Measurements from ENCODE around the gene TBCCD1. TPM values are rescaled to one million over a fixed set of nuclear protein-coding genes. Genes with fewer than 3 reads are reported as not detected.

The TBCCD1 gene
- total RNA-seq, 1 experiment from 2014 or later, result 25.1 TPM

DNA sequence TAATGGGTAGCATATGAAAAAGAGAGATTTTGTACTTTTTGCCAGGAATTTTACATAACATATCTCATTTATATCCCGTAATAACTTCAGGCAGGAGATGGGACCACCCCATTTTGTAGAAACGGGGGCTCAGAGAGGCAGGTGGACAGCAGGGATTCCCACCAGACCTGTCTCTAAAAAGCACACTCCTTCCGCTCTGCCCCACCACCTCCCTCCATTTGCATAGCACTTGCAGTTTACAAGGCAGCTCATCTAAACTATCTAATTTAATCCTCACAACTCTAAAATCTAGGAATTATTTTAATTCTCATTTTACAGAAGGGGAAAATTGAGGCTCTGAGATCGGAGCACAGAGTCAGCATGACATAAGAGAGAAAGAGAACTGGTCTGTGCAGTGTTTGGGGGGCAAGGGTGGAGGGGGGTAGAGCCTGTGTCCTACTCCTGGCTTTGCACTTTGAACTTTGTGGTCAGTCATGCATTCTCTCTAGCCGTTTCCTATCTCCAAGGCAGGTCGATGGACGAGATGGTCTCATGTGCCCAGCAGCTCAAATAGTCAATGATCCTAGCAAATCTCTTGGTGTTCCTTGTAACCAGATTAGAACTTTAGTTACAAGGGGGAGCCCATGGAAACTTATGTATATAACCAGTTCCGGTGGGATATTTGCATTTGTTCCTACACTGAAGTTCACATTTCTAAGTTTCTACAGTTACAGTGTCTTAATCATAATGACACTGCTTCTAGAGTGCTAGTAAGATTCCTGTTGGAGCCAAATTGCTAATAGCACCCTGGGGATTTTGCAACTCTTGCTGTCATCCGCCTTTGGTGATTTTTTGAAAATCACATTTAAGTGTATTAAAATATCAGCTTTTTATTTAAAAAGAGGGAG lies 41.5 kb downstream of the TBCCD1 start:
- intact Hi-C loops (cut with micrococcal nuclease; ENCODE audit: unreplicated experiment), result no loop called here
- no peak overlapping the region for H3K27ac Mint-ChIP-seq (ENCODE audit: unreplicated experiment)
- H3K27me3 Mint-ChIP-seq (ENCODE audit: unreplicated experiment), result peaks cover 43% of the 10 kb centered on the region
- no peak for DNase-seq
- BruUV-seq (replicated peaks), result no TSS peak
- TF ChIP-seq, protein P1, sequence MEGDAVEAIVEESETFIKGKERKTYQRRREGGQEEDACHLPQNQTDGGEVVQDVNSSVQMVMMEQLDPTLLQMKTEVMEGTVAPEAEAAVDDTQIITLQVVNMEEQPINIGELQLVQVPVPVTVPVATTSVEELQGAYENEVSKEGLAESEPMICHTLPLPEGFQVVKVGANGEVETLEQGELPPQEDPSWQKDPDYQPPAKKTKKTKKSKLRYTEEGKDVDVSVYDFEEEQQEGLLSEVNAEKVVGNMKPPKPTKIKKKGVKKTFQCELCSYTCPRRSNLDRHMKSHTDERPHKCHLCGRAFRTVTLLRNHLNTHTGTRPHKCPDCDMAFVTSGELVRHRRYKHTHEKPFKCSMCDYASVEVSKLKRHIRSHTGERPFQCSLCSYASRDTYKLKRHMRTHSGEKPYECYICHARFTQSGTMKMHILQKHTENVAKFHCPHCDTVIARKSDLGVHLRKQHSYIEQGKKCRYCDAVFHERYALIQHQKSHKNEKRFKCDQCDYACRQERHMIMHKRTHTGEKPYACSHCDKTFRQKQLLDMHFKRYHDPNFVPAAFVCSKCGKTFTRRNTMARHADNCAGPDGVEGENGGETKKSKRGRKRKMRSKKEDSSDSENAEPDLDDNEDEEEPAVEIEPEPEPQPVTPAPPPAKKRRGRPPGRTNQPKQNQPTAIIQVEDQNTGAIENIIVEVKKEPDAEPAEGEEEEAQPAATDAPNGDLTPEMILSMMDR (IDR thresholded peaks at IDR 0.05; ENCODE audit: unreplicated experiment), result no peak
- no peaks in the 10 kb centered on the region for H3K4me1 Mint-ChIP-seq (ENCODE audit: low read depth, unreplicated experiment)
- CTCF ChIA-PET, result interaction anchor here (0.6 kb wide), 1 partner anchor 670 kb away, joined by 3 read pairs; no protein-coding TSS in a partner anchor
- H3K9me3 Mint-ChIP-seq (ENCODE audit: low read depth, unreplicated experiment), result no peaks in the 10 kb centered on the region
- H3K36me3 Mint-ChIP-seq (ENCODE audit: insufficient read depth, unreplicated experiment), result no peaks in the 10 kb centered on the region
- no peak overlapping the region for H3K4me3 Mint-ChIP-seq (ENCODE audit: low read depth, unreplicated experiment)

DNA sequence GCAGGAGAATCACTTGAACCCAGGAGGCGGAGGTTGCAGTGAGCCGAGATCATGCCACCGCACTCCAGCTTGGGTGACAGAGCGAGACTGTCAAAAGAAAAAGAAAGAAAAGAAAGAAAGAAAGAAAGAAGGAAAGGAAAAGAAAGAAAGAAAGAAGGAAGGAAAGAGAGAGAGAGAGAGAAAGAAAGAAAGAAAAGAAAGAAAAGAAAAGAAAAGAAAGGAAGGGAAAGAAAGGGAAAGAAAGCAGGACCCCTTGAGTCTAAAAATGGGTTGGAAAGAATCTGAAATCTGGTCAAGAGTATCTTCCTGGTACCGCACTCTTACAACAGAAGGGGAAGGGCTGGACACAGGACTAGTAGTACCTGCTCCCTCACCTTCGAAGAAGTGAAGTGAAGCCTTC lies 42.5 kb downstream of the TBCCD1 start:
- CTCF ChIA-PET, result no interaction called here
- Mint-ChIP-seq H3K36me3 (ENCODE audit: insufficient read depth, unreplicated experiment) (no peaks in the 10 kb centered on the region), H3K9me3 (ENCODE audit: low read depth, unreplicated experiment) (no peaks in the 10 kb centered on the region), H3K4me3 (ENCODE audit: low read depth, unreplicated experiment) (no peak overlapping the region), H3K27ac (ENCODE audit: unreplicated experiment) (no peak overlapping the region), H3K4me1 (ENCODE audit: low read depth, unreplicated experiment) (no peaks in the 10 kb centered on the region), H3K27me3 (ENCODE audit: unreplicated experiment) (peaks cover 50% of the 10 kb centered on the region)
- TF ChIP-seq, protein P1 (IDR thresholded peaks at IDR 0.05; ENCODE audit: unreplicated experiment), result no peak
- no TSS peak for BruUV-seq (replicated peaks)
- DNase-seq, result no peak
- intact Hi-C loops (cut with micrococcal nuclease; ENCODE audit: unreplicated experiment), result no loop called here

DNA sequence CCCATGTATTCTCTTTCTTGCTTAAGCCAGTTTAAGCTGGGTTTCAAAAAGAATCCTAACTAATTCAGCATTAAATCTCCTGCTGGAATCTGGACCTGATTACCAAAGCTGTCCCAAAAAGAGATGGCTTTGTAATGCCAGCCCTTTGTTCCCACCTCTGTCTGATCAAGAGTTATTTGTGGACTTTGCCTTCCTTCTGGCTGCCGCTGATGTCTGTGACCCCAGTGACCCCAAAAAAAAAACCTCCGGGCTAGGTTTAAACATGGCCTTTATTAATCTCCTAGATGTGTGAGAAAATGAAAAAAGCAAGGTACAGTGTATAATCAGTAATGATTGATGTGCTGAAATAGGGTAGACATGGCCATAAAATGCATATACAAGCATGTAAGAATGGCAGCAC lies 43.7 kb downstream of the TBCCD1 start:
- no peaks in the 10 kb centered on the region for H3K36me3 Mint-ChIP-seq (ENCODE audit: insufficient read depth, unreplicated experiment)
- no peak for DNase-seq
- TF ChIP-seq, protein P1 (IDR thresholded peaks at IDR 0.05; ENCODE audit: unreplicated experiment), result no peak
- no peaks in the 10 kb centered on the region for H3K4me1 Mint-ChIP-seq (ENCODE audit: low read depth, unreplicated experiment)
- H3K4me3 Mint-ChIP-seq (ENCODE audit: low read depth, unreplicated experiment), result no peak overlapping the region
- intact Hi-C loops (cut with micrococcal nuclease; ENCODE audit: unreplicated experiment), result no loop called here
- CTCF ChIA-PET, result no interaction called here
- peaks cover 60% of the 10 kb centered on the region for H3K27me3 Mint-ChIP-seq (ENCODE audit: unreplicated experiment)
- no TSS peak for BruUV-seq (replicated peaks)
- H3K27ac Mint-ChIP-seq (ENCODE audit: unreplicated experiment), result no peak overlapping the region
- no peaks in the 10 kb centered on the region for H3K9me3 Mint-ChIP-seq (ENCODE audit: low read depth, unreplicated experiment)

DNA sequence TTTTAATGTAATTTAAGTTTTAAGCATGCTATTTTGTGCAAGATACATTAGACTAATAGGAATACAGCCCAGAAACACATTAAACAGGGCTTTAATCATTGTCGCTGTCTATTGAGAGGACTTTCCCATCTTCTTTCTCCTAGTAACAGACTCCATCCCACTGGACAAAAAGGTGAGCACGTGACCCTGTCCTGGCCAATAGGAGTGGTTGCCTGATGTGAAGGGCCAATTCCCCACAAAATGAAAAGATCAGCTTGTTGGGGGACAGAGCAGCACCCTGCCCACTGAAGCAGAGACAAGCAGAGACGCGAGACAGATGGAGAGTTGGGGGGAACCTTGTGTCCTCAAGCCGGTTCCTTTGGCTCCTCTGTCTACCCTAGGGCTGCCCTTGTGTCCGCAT lies 44.1 kb downstream of the TBCCD1 start:
- CTCF ChIA-PET, result no interaction called here

More for the DNA sequence above, 44.1 kb downstream of the TBCCD1 start:
- Mint-ChIP-seq H3K4me1 (ENCODE audit: low read depth, unreplicated experiment) (no peaks in the 10 kb centered on the region), H3K36me3 (ENCODE audit: insufficient read depth, unreplicated experiment) (no peaks in the 10 kb centered on the region), H3K9me3 (ENCODE audit: low read depth, unreplicated experiment) (no peaks in the 10 kb centered on the region), H3K27ac (ENCODE audit: unreplicated experiment) (no peak overlapping the region), H3K27me3 (ENCODE audit: unreplicated experiment) (peaks cover 60% of the 10 kb centered on the region), H3K4me3 (ENCODE audit: low read depth, unreplicated experiment) (no peak overlapping the region)
- no peak for DNase-seq
- intact Hi-C loops (cut with micrococcal nuclease; ENCODE audit: unreplicated experiment), result no loop called here
- BruUV-seq (replicated peaks), result no TSS peak
- TF ChIP-seq, protein P1 (IDR thresholded peaks at IDR 0.05; ENCODE audit: unreplicated experiment), result no peak
